Panc1 (cell line): ENCODE results near the gene RBFOX1. TPM values are rescaled to one million over a fixed set of nuclear protein-coding genes. Genes with fewer than 3 reads are reported as not detected.

Source experiments
- ATAC-seq: fragments of 200-7000 bp; cut with Tn5 transposase; 2 replicates; pipeline ENCODE4 v1.9.1; 2020; ENCODE audit warnings: mild to moderate bottlenecking, moderate library complexity
- BruUV-seq: library from RNA; stranded (reverse); fragments of 400-500 nt; replicated peaks from 2 replicates; lab custom pipeline; 2021; lab: Mats Ljungman, UMichigan
- CTCF ChIA-PET: fragments of 300-600 bp; sonication (Branson Sonifier 250); formaldehyde crosslinking; loops from one replicate; lab custom pipeline; 2022; ENCODE audit warnings: antibody characterized with exemption; lab: Charles Lee
- POLR2A ChIA-PET: fragments of 300-600 bp; sonication (Branson Sonifier 250); formaldehyde crosslinking; loops from one replicate; lab custom pipeline; 2022; ENCODE audit warnings: antibody characterized with exemption; lab: Charles Lee
- DNase-seq: peaks from one replicate; pipeline ENCODE4 v3.0.0-alpha.2; 2010; ENCODE audit warnings: low read depth, low spot score
- H3K27ac ChIP-seq: 2 replicates; pipeline ENCODE4 v1.5.1; 2011; ENCODE audit warnings: mild to moderate bottlenecking, low read length, inconsistent platforms
- H3K27me3 ChIP-seq: fragments of 200-500 bp; sonication (Bioruptor generic); 2 replicates; pipeline ENCODE4 v1.6.0; 2014; ENCODE audit warnings: low read length, inconsistent platforms; ENCODE audit not compliant: control insufficient read depth, insufficient read depth
- H3K36me3 ChIP-seq: fragments of 200-500 bp; sonication (Bioruptor generic); 2 replicates; pipeline ENCODE4 v1.5.1; 2014; ENCODE audit warnings: inconsistent platforms, mild to moderate bottlenecking, low read length, moderate library complexity; ENCODE audit not compliant: control insufficient read depth, insufficient read depth
- H3K4me1 ChIP-seq: 2 replicates; pipeline ENCODE4 v1.5.1; 2011; ENCODE audit warnings: inconsistent platforms, mild to moderate bottlenecking, low read length, moderate library complexity; ENCODE audit not compliant: control insufficient read depth, insufficient read depth
- H3K4me3 ChIP-seq, 2 experiments: 2 replicates each; pipeline ENCODE4 v1.5.1; 2011 to 2012; ENCODE audit warnings: low read depth in 2 of 2, low read length in 2 of 2, mild to moderate bottlenecking in 2 of 2, inconsistent platforms in 1 of 2, moderate library complexity in 1 of 2
- H3K9me3 ChIP-seq: fragments of 200-500 bp; sonication (Bioruptor generic); 2 replicates; pipeline ENCODE4 v1.5.1; 2014; ENCODE audit warnings: low read depth, mild to moderate bottlenecking, inconsistent platforms, low read length, moderate library complexity; ENCODE audit not compliant: control insufficient read depth, insufficient read depth
- CTCF ChIP-seq: fragments of 450-650 bp; IDR thresholded peaks from 2 replicates; pipeline ENCODE4 v1.5.1; 2017; ENCODE audit warnings: mild to moderate bottlenecking
- POLR2AphosphoS5 ChIP-seq: IDR thresholded peaks from 2 replicates; pipeline ENCODE4 v1.6.1; 2012; ENCODE audit warnings: mild to moderate bottlenecking, low read depth, low read length, moderate library complexity
- REST ChIP-seq, 2 experiments: IDR thresholded peaks; 2 replicates each; pipeline ENCODE4 v1.6.1; 2011 to 2012; ENCODE audit warnings: low read depth in 2 of 2, control low read depth in 1 of 2, low read length in 1 of 2, mild to moderate bottlenecking in 1 of 2, moderate library complexity in 1 of 2; ENCODE audit not compliant: insufficient read depth in 1 of 2
- SIN3A ChIP-seq: IDR thresholded peaks from 2 replicates; pipeline ENCODE4 v1.6.1; 2012; ENCODE audit warnings: low read depth, mild to moderate bottlenecking, low read length, moderate library complexity, borderline replicate concordance; ENCODE audit not compliant: insufficient read depth
- TCF7L2 ChIP-seq: IDR thresholded peaks from 2 replicates; pipeline ENCODE4 v1.6.1; 2011; ENCODE audit warnings: mild to moderate bottlenecking, low read depth, low read length, inconsistent platforms
- in situ Hi-C: cut with HindIII; loops from 2 replicates; pipeline ENCODE4 v1.10.0; 2016; ENCODE audit warnings: low sequenced_read_pairs, low pct_unique_long_range_greater_than_20kb
- intact Hi-C: fragments of 100-400 bp; cut with micrococcal nuclease; formaldehyde crosslinking; loops from one replicate; pipeline ENCODE4 v1.10.0; 2022; ENCODE audit not compliant: unreplicated experiment
- total RNA-seq: library from RNA; stranded (reverse); gene quantifications from one replicate; pipeline ENCODE4 v1.2.1, GENCODE V29; 2021; ENCODE audit not compliant: unreplicated experiment

RBFOX1 gene
- total RNA-seq, 1 experiment from 2014 or later: not detected

GRCh38 chr16:7342598-7342997 lies 10.0 kb downstream of the RBFOX1 start:
- Histone ChIP-seq H3K4me1 (no peaks in the 10 kb centered on the region), H3K27ac (no peak overlapping the region), H3K9me3 (no peaks in the 10 kb centered on the region), H3K27me3 (no peaks in the 10 kb centered on the region), H3K36me3 (no peaks in the 10 kb centered on the region), H3K4me3 (no peak overlapping the region)
- ATAC-seq (no peak), DNase-seq (no peak)
- POLR2A ChIA-PET: no interaction called here
- intact Hi-C loops: no loop called here
- in situ Hi-C loops: no loop called here
- no TSS peak for BruUV-seq
- CTCF ChIA-PET: no interaction called here
- TF ChIP-seq SIN3A (no peak), TCF7L2 (no peak), POLR2AphosphoS5 (no peak), CTCF (no peak), REST (IDR thresholded peaks at IDR 0.05; ENCODE audit: insufficient read depth in 1 of 2, low read depth in 2 of 2, low read length in 1 of 2) (no peak)

- in situ Hi-C loops (no loop called here), intact Hi-C loops (no loop called here)
- H3K4me1 ChIP-seq: no peaks in the 10 kb centered on the region
- H3K4me3 ChIP-seq: no peak overlapping the region
- DNase-seq (no peak), ATAC-seq (no peak)
- TF ChIP-seq SIN3A: no peak
- no peak for TF ChIP-seq POLR2AphosphoS5
- TF ChIP-seq REST (IDR thresholded peaks at IDR 0.05; ENCODE audit: insufficient read depth in 1 of 2, low read depth in 2 of 2, low read length in 1 of 2): no peak
- no peak for TF ChIP-seq TCF7L2
- no peak for TF ChIP-seq CTCF
- H3K9me3 ChIP-seq: no peaks in the 10 kb centered on the region
- POLR2A ChIA-PET: no interaction called here
- H3K27me3 ChIP-seq: no peaks in the 10 kb centered on the region
- CTCF ChIA-PET: no interaction called here
- no peak overlapping the region for H3K27ac ChIP-seq
- H3K36me3 ChIP-seq: no peaks in the 10 kb centered on the region
- no TSS peak for BruUV-seq
These were observed 10.6 kb downstream of the RBFOX1 start for GRCh38 chr16:7343243-7343642.
